Uterus (tissue), 4 donors: Measurements from ENCODE around the gene ZDHHC11B. TPM values are rescaled to one million over a fixed set of nuclear protein-coding genes. Genes with fewer than 3 reads are reported as not detected.
A peak's percentile ranks its signal among the peaks of the same experiment; 100 is the strongest.
"Not testable (repeated sequence)": the region's sequence is repeated elsewhere in the genome, so short reads cannot be mapped to it uniquely, and the experiment has no call there.

Experiments
- DNase-seq, 2 donors: peaks; one replicate each; pipeline ENCODE4 v3.0.0-alpha.2; 2019 to 2020
- H3K27ac ChIP-seq, 2 donors: fragments of 200-600 bp; sonication (generic); 1 replicate in 1 of 2; 2 replicates in 1 of 2; pipeline ENCODE4 v1.5.1; 2016 to 2018
- H3K27me3 ChIP-seq, 2 donors: fragments of 200-600 bp; sonication (generic); one replicate each; pipeline ENCODE4 v1.5.1; 2018 to 2019; ENCODE audit warnings: control low read depth in 1 of 2
- H3K36me3 ChIP-seq, 2 donors: fragments of 200-600 bp; sonication (generic); one replicate each; pipeline ENCODE4 v1.5.1; 2019; ENCODE audit warnings: control low read depth in 1 of 2
- H3K4me1 ChIP-seq, 2 donors: fragments of 200-600 bp; sonication (generic); one replicate each; pipeline ENCODE4 v1.5.1; 2018 to 2019; ENCODE audit warnings: control low read depth in 1 of 2
- H3K4me3 ChIP-seq, 2 donors: fragments of 200-600 bp; sonication (generic); 1 replicate in 1 of 2; 2 replicates in 1 of 2; pipeline ENCODE4 v1.5.1; 2018 to 2019; ENCODE audit warnings: mild to moderate bottlenecking in 1 of 2
- H3K9me3 ChIP-seq, 2 donors: fragments of 200-600 bp; sonication (generic); one replicate each; pipeline ENCODE4 v1.5.1; 2019; ENCODE audit warnings: control low read depth in 1 of 2
- CTCF ChIP-seq, 4 experiments: fragments of 200-600 bp in 2 of 4; fragments of 450-650 bp in 2 of 4; sonication (generic) in 2 of 4; IDR thresholded peaks; one replicate each; pipeline ENCODE4 v1.5.1; 2016 to 2019; ENCODE audit warnings: antibody characterized with exemption in 4 of 4, mild to moderate bottlenecking in 2 of 4, moderate library complexity in 1 of 4
- POLR2A ChIP-seq, 2 donors: fragments of 450-650 bp; IDR thresholded peaks; one replicate each; pipeline ENCODE4 v1.6.1; 2016; ENCODE audit warnings: antibody characterized with exemption in 2 of 2, mild to moderate bottlenecking in 1 of 2, moderate library complexity in 1 of 2
- intact Hi-C: fragments of 100-400 bp; cut with DNase I; formaldehyde crosslinking; loops from one replicate; pipeline ENCODE4 v1.15.1; 2023; ENCODE audit warnings: low total_unique reads
- total RNA-seq, 4 donors: library from RNA; depleted of rRNA in 3 of 4; stranded (reverse); fragments of >200 nt in 3 of 4; gene quantifications; one replicate each; pipeline versions ENCODE4 v1.1.0 to v1.2.4, GENCODE V29; 2014 to 2023
- donor health status: DM: yes; HTN: yes; CAD: no.

The ZDHHC11B gene
- total RNA-seq, 4 donors from 2014 or later = under 0.01 to 15.1 (median 1.5) TPM

GRCh38 chr5:766666-767431 is 17.7 kb downstream of the ZDHHC11B start:
- TF ChIP-seq CTCF (IDR thresholded peaks at IDR 0.05) (no peak), POLR2A (IDR thresholded peaks at IDR 0.05) (no peak)
- H3K4me3 ChIP-seq = no peak overlapping the region
- intact Hi-C loops = no loop called here
- no peaks in the 10 kb centered on the region for H3K4me1 ChIP-seq
- DNase-seq = no peak
- H3K27me3 ChIP-seq = no peaks in the 10 kb centered on the region
- H3K27ac ChIP-seq = no peak overlapping the region
- no peaks in the 10 kb centered on the region for H3K9me3 ChIP-seq
- no peaks in the 10 kb centered on the region for H3K36me3 ChIP-seq

GRCh38 chr5:765948-766631 is 18.4 kb downstream of the ZDHHC11B start:
- Histone ChIP-seq H3K27ac (no peak overlapping the region), H3K4me1 (no peaks in the 10 kb centered on the region), H3K27me3 (no peaks in the 10 kb centered on the region), H3K4me3 (no peak overlapping the region), H3K9me3 (no peaks in the 10 kb centered on the region), H3K36me3 (no peaks in the 10 kb centered on the region)
- TF ChIP-seq CTCF (IDR thresholded peaks at IDR 0.05) (no peak), POLR2A (IDR thresholded peaks at IDR 0.05) (no peak)
- intact Hi-C loops = no loop called here
- DNase-seq = no peak

DNA sequence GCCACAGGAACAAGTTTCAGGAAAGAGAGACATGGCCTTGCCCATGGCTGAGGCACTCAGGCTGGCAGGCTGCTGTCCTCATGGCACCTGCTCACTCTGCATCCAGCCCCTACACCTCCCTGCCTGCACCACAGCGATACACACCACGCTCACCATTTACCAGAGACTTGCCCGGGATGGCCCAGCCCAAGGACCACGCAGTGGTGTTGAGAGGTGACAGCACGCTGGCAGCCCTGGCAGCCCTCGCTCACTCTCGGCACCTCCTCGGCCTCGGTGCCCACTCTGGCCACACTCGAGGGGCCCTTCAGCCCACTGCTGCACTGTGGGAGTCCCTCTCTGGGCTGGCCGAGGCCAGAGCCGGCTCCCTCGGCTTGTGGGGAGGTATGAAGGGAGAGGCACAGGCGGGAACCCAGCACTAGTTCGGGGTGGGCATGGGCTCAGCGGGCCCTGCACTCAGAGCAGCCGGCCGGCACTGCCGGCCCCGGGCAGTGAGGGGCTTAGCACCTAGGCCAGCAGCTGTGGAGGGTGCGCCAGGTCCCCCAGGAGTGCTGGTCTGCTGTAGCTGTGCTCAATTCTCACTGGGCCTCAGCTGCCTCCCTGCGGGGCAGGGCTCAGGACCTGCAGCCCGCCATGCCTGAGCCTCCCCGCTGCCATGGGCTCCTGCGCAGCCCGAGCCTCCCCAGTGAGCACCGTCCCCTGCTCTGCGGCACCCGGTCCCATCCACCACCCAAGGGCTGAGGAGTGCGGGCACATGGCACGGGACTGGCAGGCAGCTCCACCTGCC is 20.3 kb downstream of the ZDHHC11B start:
- intact Hi-C loops = no loop called here
- Histone ChIP-seq H3K27me3 (no peaks in the 10 kb centered on the region), H3K4me1 (no peaks in the 10 kb centered on the region), H3K4me3 (no peak overlapping the region), H3K9me3 (no peaks in the 10 kb centered on the region), H3K36me3 (no peaks in the 10 kb centered on the region), H3K27ac (no peak overlapping the region)
- DNase-seq = peak in 1 of 2 donors; percentile 20
- TF ChIP-seq CTCF (IDR thresholded peaks at IDR 0.05) (no peak), POLR2A (IDR thresholded peaks at IDR 0.05) (no peak)

- no peak for DNase-seq
- Histone ChIP-seq H3K9me3 (no peaks in the 10 kb centered on the region), H3K27ac (no peak overlapping the region), H3K4me3 (no peak overlapping the region), H3K4me1 (peaks cover 0 to 4% of the 10 kb centered on the region in 2 donors), H3K27me3 (no peaks in the 10 kb centered on the region), H3K36me3 (no peaks in the 10 kb centered on the region)
- intact Hi-C loops = no loop called here
- TF ChIP-seq POLR2A (IDR thresholded peaks at IDR 0.05) (no peak), CTCF (IDR thresholded peaks at IDR 0.05) (no peak)
These were observed 21.1 kb downstream of the ZDHHC11B start for GRCh38 chr5:763397-763796.

- H3K27me3 ChIP-seq, H3K4me1 ChIP-seq, DNase-seq, H3K27ac ChIP-seq, H3K9me3 ChIP-seq, H3K36me3 ChIP-seq, intact Hi-C loops, H3K4me3 ChIP-seq: not testable (repeated sequence)
These were observed 21.5 kb downstream of the ZDHHC11B start for GRCh38 chr5:762996-763395.
